ENCODE data around the gene LNP1. TPM values are rescaled to one million over a fixed set of nuclear protein-coding genes. Genes with fewer than 3 reads are reported as not detected.

LNP1 gene
- total and polyA plus RNA-seq, 2 of the 13 experiments (the other 11 are each of a cell fraction or from before 2014, with no cell fraction given) = 3.6 to 7.0 TPM

DNA sequence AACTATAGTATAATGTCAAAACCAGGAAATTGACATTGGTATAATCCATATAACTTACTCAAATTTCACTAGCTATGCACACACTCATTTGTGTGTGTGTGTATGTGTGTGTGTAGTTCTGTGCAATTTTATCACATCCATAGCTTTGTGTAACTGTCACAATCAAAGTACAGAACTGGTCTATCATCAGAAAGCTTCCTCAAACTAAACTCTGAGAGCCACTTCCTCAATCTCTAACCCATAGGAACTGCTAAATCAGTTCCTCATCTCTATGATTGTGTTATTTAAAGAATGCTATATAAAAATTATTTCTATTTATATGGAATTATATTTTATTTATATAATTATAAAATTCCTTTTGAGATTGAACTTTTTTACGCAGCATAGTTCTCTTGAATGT is 18.1 kb downstream of the LNP1 start:
- FAIRE-seq (no peak), ATAC-seq (no peak), DNase-seq (ENCODE audit: low spot score) (no peak)
- Histone ChIP-seq H4K20me1 (ENCODE audit: insufficient read depth, low read length) (no peaks in the 10 kb centered on the region), H3K36me3 (replicated peaks in 1 of 2; ENCODE audit: control insufficient read depth in 1 of 2, insufficient read depth in 2 of 2, low read length in 2 of 2) (no peaks in the 10 kb centered on the region), H3K4me2 (ENCODE audit: low read depth, low read length) (no peak overlapping the region), H3K79me2 (ENCODE audit: insufficient read depth, low read length) (peaks cover 5% of the 10 kb centered on the region), H3K4me3 (replicated peaks in 1 of 3; ENCODE audit: insufficient read depth in 1 of 3, low read depth in 2 of 3, low read length in 3 of 3) (no peak overlapping the region), H2AFZ (ENCODE audit: low read length) (no peak overlapping the region), H3K27me3 (ENCODE audit: control insufficient read depth in 1 of 2, insufficient read depth in 2 of 2, low read length in 2 of 2) (no peaks in the 10 kb centered on the region), H3K9me3 (ENCODE audit: low read length) (no peaks in the 10 kb centered on the region), H3K27ac (ENCODE audit: extremely low read length, insufficient read depth, low read length) (no peak overlapping the region), H3K4me1 (ENCODE audit: insufficient read depth, low read length) (peaks cover 14% of the 10 kb centered on the region), H3K9ac (ENCODE audit: insufficient read depth, low read depth, low read length) (no peak overlapping the region)
- in situ Hi-C loops (cut with HindIII; ENCODE audit: extremely low pct_ligation_motif_present, low pct_unique_long_range_greater_than_20kb) (no loop called here), intact Hi-C loops (cut with micrococcal nuclease; ENCODE audit: unreplicated experiment) (no loop called here)
- POLR2A ChIA-PET = no interaction called here
- TF ChIP-seq, protein P1, sequence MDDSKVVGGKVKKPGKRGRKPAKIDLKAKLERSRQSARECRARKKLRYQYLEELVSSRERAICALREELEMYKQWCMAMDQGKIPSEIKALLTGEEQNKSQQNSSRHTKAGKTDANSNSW (CRISPR knock-in tag; IDR thresholded peaks at IDR 0.05; ENCODE audit: borderline replicate concordance) = no peak
- TF ChIP-seq ZNF75D (CRISPR knock-in tag; IDR thresholded peaks at IDR 0.05; ENCODE audit: borderline replicate concordance) = no peak
- TF ChIP-seq HHEX (CRISPR knock-in tag; IDR thresholded peaks at IDR 0.05) = no peak
- TF ChIP-seq ZNF383 (CRISPR knock-in tag; IDR thresholded peaks at IDR 0.05; ENCODE audit: borderline replicate concordance) = no peak
- TF ChIP-seq, protein P2, sequence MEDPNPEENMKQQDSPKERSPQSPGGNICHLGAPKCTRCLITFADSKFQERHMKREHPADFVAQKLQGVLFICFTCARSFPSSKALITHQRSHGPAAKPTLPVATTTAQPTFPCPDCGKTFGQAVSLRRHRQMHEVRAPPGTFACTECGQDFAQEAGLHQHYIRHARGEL (CRISPR knock-in tag; IDR thresholded peaks at IDR 0.05) = no peak
- no peak for TF ChIP-seq NFYB (CRISPR knock-in tag; IDR thresholded peaks at IDR 0.05)
- no peak for TF ChIP-seq JUND (CRISPR knock-in tag; IDR thresholded peaks at IDR 0.05)
- TF ChIP-seq, protein P3, sequence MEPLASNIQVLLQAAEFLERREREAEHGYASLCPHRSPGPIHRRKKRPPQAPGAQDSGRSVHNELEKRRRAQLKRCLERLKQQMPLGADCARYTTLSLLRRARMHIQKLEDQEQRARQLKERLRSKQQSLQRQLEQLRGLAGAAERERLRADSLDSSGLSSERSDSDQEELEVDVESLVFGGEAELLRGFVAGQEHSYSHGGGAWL (CRISPR knock-in tag; IDR thresholded peaks at IDR 0.05) = no peak
- TF ChIP-seq ZNF367 (CRISPR knock-in tag; IDR thresholded peaks at IDR 0.05; ENCODE audit: borderline replicate concordance) = no peak
- TF ChIP-seq RBAK (CRISPR knock-in tag; IDR thresholded peaks at IDR 0.05) = no peak
- TF ChIP-seq TMF1 (CRISPR knock-in tag; IDR thresholded peaks at IDR 0.05; ENCODE audit: low read depth) = no peak
- TF ChIP-seq MBNL3 (CRISPR knock-in tag; conservative IDR thresholded peaks at IDR 0.05) = no peak
- TF ChIP-seq, protein P4, sequence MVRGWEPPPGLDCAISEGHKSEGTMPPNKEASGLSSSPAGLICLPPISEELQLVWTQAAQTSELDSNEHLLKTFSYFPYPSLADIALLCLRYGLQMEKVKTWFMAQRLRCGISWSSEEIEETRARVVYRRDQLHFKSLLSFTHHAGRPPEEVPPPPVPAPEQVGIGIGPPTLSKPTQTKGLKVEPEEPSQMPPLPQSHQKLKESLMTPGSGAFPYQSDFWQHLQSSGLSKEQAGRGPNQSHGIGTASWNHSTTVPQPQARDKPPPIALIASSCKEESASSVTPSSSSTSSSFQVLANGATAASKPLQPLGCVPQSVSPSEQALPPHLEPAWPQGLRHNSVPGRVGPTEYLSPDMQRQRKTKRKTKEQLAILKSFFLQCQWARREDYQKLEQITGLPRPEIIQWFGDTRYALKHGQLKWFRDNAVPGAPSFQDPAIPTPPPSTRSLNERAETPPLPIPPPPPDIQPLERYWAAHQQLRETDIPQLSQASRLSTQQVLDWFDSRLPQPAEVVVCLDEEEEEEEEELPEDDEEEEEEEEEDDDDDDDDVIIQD (CRISPR knock-in tag; IDR thresholded peaks at IDR 0.05; ENCODE audit: low read depth) = no peak
- TF ChIP-seq ZNF616 (CRISPR knock-in tag; IDR thresholded peaks at IDR 0.05; ENCODE audit: low read depth) = no peak
- TF ChIP-seq CHD2 (IDR thresholded peaks at IDR 0.05; ENCODE audit: low read depth, low read length) = no peak
- TF ChIP-seq, protein P5, sequence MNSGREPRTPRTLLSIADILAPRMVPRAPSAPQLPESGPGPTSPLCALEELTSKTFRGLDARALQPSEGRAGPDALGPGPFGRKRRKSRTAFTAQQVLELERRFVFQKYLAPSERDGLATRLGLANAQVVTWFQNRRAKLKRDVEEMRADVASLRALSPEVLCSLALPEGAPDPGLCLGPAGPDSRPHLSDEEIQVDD (CRISPR knock-in tag; IDR thresholded peaks at IDR 0.05; ENCODE audit: borderline replicate concordance) = no peak
- TF ChIP-seq ZNF3 (CRISPR knock-in tag; IDR thresholded peaks at IDR 0.05) = no peak
- no peak for TF ChIP-seq GPN1 (CRISPR knock-in tag; IDR thresholded peaks at IDR 0.05; ENCODE audit: borderline replicate concordance)
- no peak for TF ChIP-seq KDM1A (CRISPR knock-in tag; IDR thresholded peaks at IDR 0.05)
- BruUV-seq (replicated peaks) = no TSS peak
- 98% methylated on average over 1 of the region's 1 CpG for WGBS (ENCODE audit: low lambda C conversion rate)
- CTCF ChIA-PET (ENCODE audit: low intra/inter-chr PET ratio, low total read pairs) = no interaction called here
